Measurements from ENCODE around the gene SMAD9. TPM values are rescaled to one million over a fixed set of nuclear protein-coding genes. Genes with fewer than 3 reads are reported as not detected.

The SMAD9 gene
- total and polyA plus RNA-seq, 2 donors (not counting 1 experiment from before 2014, with no cell fraction given), result 3.5 to 4.8 TPM

DNA sequence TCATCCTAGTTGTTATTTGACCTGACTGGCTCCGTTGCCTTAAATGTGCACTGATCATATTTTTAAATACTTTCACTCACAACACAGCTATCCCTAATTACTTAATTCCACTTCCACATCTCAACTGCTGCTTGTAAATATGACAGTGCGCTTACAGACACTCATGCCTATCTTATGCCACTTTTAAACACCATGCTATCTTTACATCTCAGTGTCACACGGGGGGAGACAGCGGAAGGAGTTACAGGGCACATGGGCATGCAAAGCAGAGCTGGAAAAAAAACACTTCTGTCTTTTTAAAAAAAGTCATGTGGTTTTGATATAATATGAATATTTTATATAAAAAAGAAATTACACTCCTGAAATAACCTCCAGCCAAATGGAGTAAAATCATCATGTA is 44.1 kb downstream of the SMAD9 start:
- no peaks in the 10 kb centered on the region for H3K4me1 ChIP-seq (ENCODE audit: control insufficient read depth, extremely low read depth, insufficient read depth, low read length)
- H2AFZ ChIP-seq (ENCODE audit: low read length), result no peak overlapping the region
- H3K4me3 ChIP-seq (replicated peaks in 1 of 4; ENCODE audit: control extremely low read depth in 1 of 4, insufficient read depth in 1 of 4, low read depth in 3 of 4, low read length in 4 of 4), result no peak overlapping the region
- H3K27ac ChIP-seq (ENCODE audit: insufficient read depth, low read length), result no peak overlapping the region
- H3K9ac ChIP-seq (ENCODE audit: insufficient read depth, low read length), result no peak overlapping the region
- H3K36me3 ChIP-seq (ENCODE audit: control insufficient read depth, insufficient read depth, low read length), result no peaks in the 10 kb centered on the region
- no peaks in the 10 kb centered on the region for H3K79me2 ChIP-seq (ENCODE audit: control insufficient read depth, insufficient read depth, low read length)
- TF ChIP-seq EZH2 (IDR thresholded peaks at IDR 0.05; ENCODE audit: low read length, missing control alignments) (no peak), CTCF (conservative IDR thresholded peaks at IDR 0.05 in 1 of 2, IDR thresholded peaks at IDR 0.05 in 1 of 2; ENCODE audit: low read depth in 1 of 2, low read length in 2 of 2) (no peak)
- no peaks in the 10 kb centered on the region for H3K9me3 ChIP-seq (ENCODE audit: control insufficient read depth, insufficient read depth, low read depth, low read length)
- no peaks in the 10 kb centered on the region for H4K20me1 ChIP-seq (ENCODE audit: control insufficient read depth, extremely low read depth, insufficient read depth, low read length)
- no peaks in the 10 kb centered on the region for H3K27me3 ChIP-seq (ENCODE audit: control insufficient read depth, insufficient read depth, low read length)
- no peak for DNase-seq (ENCODE audit: low read depth in 2 of 2)
- H3K4me2 ChIP-seq (ENCODE audit: extremely low read depth, insufficient read depth, low read length), result no peak overlapping the region

- Histone ChIP-seq H3K4me3 (replicated peaks in 1 of 4; ENCODE audit: control extremely low read depth in 1 of 4, insufficient read depth in 1 of 4, low read depth in 3 of 4, low read length in 4 of 4) (no peak overlapping the region), H3K9ac (ENCODE audit: insufficient read depth, low read length) (no peak overlapping the region), H3K27ac (ENCODE audit: insufficient read depth, low read length) (no peak overlapping the region), H3K4me2 (ENCODE audit: extremely low read depth, insufficient read depth, low read length) (no peak overlapping the region), H3K4me1 (ENCODE audit: control insufficient read depth, extremely low read depth, insufficient read depth, low read length) (no peaks in the 10 kb centered on the region), H3K36me3 (ENCODE audit: control insufficient read depth, insufficient read depth, low read length) (no peaks in the 10 kb centered on the region), H3K27me3 (ENCODE audit: control insufficient read depth, insufficient read depth, low read length) (no peaks in the 10 kb centered on the region), H3K9me3 (ENCODE audit: control insufficient read depth, insufficient read depth, low read depth, low read length) (no peaks in the 10 kb centered on the region), H2AFZ (ENCODE audit: low read length) (no peak overlapping the region), H3K79me2 (ENCODE audit: control insufficient read depth, insufficient read depth, low read length) (no peaks in the 10 kb centered on the region), H4K20me1 (ENCODE audit: control insufficient read depth, extremely low read depth, insufficient read depth, low read length) (no peaks in the 10 kb centered on the region)
- TF ChIP-seq CTCF (conservative IDR thresholded peaks at IDR 0.05 in 1 of 2, IDR thresholded peaks at IDR 0.05 in 1 of 2; ENCODE audit: low read depth in 1 of 2, low read length in 2 of 2) (no peak), EZH2 (IDR thresholded peaks at IDR 0.05; ENCODE audit: low read length, missing control alignments) (no peak)
- no peak for DNase-seq (ENCODE audit: low read depth in 2 of 2)
Measured at GRCh38 chr13:36875431-36875830, 44.6 kb downstream of the SMAD9 start.

DNA sequence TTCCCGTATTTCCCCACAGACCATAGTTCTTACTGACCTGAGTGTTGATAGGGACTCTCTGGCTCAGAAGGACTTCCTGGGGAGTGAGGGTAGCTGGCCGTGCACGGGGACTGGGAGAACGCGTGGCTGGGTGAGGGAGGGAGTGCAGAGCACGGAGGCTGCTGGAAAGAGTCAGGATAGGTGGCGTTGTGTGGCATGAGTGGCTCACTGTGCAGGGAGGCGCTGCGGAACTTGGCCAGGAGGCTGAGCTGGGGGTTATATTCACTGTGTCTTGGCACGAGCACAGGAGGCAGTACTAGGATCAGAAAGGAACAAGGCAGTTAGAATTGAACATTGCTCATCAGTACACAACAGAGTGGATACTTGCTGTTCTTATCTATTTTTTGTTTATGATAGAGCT is 47.4 kb downstream of the SMAD9 start:
- TF ChIP-seq CTCF (conservative IDR thresholded peaks at IDR 0.05 in 1 of 2, IDR thresholded peaks at IDR 0.05 in 1 of 2; ENCODE audit: low read depth in 1 of 2, low read length in 2 of 2) (no peak), EZH2 (IDR thresholded peaks at IDR 0.05; ENCODE audit: low read length, missing control alignments) (no peak)
- no peak overlapping the region for H3K4me2 ChIP-seq (ENCODE audit: extremely low read depth, insufficient read depth, low read length)
- no peak overlapping the region for H2AFZ ChIP-seq (ENCODE audit: low read length)
- H4K20me1 ChIP-seq (ENCODE audit: control insufficient read depth, extremely low read depth, insufficient read depth, low read length), result no peaks in the 10 kb centered on the region
- H3K9ac ChIP-seq (ENCODE audit: insufficient read depth, low read length), result no peak overlapping the region
- H3K27me3 ChIP-seq (ENCODE audit: control insufficient read depth, insufficient read depth, low read length), result no peaks in the 10 kb centered on the region
- no peak overlapping the region for H3K27ac ChIP-seq (ENCODE audit: insufficient read depth, low read length)
- H3K79me2 ChIP-seq (ENCODE audit: control insufficient read depth, insufficient read depth, low read length), result no peaks in the 10 kb centered on the region
- no peaks in the 10 kb centered on the region for H3K9me3 ChIP-seq (ENCODE audit: control insufficient read depth, insufficient read depth, low read depth, low read length)
- H3K36me3 ChIP-seq (ENCODE audit: control insufficient read depth, insufficient read depth, low read length), result no peaks in the 10 kb centered on the region
- DNase-seq (ENCODE audit: low read depth in 2 of 2), result no peak
- H3K4me3 ChIP-seq (replicated peaks in 1 of 4; ENCODE audit: control extremely low read depth in 1 of 4, insufficient read depth in 1 of 4, low read depth in 3 of 4, low read length in 4 of 4), result no peak overlapping the region
- H3K4me1 ChIP-seq (ENCODE audit: control insufficient read depth, extremely low read depth, insufficient read depth, low read length), result no peaks in the 10 kb centered on the region
